HK-2 (cell line): Measurements from ENCODE around the gene WDR91.
"Not testable (repeated sequence)": the region's sequence is repeated elsewhere in the genome, so short reads cannot be mapped to it uniquely, and the experiment has no call there.

ENCODE experiments used
- DNase-seq: peaks from one replicate; pipeline ENCODE4 v3.0.0-alpha.2; 2018; ENCODE audit not compliant: unreplicated experiment

The WDR91 gene

DNA sequence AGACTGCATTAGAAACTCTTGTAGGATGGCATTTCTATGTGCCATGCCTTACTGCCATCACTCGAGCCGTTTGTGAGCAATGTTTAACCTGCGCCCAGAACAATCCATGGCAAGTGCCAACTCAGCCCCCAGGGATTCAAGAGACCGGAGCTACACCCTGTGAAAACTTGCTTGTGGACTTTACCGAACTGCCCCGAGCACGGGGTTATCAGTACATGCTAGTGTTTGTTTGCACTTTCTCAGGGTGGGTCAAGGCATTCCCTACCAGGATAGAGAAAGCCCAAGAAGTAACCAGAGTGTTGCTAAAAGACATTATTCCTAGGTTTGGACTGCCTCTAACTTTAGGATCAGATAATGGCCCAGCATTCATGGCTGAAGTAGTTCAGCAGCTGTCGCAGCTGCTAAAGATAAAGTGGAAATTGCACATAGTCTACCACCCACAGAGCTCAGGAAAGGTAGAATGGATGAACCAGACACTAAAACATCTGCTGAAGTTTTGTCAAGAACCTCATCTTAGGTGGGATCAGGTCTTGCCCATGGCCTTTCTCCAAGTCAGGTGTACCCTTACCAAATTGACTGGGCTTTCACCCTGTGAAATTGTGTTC is 31.9 kb downstream of the WDR91 start:
- no peak for DNase-seq

- DNase-seq, result no peak
Measured at GRCh38 chr7:135178364-135178763, 33.0 kb downstream of the WDR91 start.

DNA sequence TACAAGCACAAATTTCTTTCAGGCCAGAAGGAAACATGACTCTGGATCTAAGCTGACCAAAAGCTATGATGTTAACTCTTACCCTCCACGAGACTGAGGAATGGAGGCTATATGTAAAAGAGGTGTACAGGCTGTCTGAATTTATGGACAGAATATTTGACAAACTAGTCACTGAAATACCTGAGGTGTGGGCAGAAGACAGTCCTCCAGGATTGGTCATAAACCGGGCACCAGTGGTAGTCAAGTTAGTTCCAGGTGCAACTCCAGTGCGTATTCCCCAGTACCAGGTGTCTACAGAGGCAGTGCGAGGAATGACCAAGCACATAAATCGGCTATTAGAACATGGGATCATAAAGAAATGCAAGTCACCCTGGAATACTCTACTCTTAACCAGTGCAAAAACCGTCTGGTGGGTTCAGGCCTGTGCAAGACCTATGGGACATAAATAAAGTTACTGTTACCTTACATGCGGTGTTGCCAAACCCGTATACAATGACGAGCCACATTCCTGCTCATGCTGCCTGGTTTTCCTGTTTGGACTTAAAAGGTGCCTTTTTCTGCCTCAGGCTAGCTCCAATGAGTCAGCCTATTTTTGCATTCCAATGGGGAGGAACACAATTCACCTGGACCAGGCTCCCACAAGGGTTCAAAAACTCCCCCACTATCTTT is 34.2 kb downstream of the WDR91 start:
- DNase-seq, result no peak

- DNase-seq, result no peak
Measured at GRCh38 chr7:135175931-135176330, 35.4 kb downstream of the WDR91 start.

DNA sequence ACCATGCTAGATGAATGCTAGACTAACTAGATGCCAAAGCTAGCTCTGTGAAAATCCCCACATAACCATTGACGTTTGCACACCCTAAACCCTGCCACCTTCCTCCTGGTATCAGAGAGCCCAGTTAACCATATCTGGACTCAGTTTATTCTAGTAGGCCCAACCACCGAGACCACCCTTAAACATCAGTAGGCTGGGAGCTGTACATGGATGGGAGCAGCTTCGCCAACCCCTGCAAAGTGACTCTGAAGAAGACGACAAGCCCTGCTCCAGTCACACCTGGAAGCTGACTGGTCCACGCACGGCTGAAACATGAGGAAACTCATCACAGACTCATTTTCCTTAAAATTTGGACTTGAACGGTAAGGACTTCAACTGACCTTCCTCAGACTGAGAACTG is 36.4 kb downstream of the WDR91 start:
- no peak for DNase-seq

DNA sequence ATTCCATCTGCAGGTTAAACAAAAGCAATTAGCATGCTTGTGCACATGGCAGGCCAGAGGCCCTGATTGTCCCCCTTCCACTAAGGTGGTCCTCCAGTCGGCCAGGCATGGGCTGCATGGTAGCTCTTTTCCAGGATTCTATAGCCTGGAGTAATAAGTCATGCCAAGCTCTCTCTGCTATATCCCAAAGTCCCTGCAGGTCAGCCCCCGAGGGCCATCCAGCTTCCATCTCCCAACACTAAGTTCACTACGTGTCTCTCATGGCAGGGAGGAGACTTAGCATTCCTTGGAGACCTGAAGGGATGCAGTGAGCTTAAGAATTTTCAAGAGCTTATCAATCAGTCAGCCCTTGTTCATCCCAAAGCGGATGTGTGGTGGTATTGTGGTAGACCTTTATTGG is 37.4 kb downstream of the WDR91 start:
- DNase-seq, result not testable (repeated sequence)

DNA sequence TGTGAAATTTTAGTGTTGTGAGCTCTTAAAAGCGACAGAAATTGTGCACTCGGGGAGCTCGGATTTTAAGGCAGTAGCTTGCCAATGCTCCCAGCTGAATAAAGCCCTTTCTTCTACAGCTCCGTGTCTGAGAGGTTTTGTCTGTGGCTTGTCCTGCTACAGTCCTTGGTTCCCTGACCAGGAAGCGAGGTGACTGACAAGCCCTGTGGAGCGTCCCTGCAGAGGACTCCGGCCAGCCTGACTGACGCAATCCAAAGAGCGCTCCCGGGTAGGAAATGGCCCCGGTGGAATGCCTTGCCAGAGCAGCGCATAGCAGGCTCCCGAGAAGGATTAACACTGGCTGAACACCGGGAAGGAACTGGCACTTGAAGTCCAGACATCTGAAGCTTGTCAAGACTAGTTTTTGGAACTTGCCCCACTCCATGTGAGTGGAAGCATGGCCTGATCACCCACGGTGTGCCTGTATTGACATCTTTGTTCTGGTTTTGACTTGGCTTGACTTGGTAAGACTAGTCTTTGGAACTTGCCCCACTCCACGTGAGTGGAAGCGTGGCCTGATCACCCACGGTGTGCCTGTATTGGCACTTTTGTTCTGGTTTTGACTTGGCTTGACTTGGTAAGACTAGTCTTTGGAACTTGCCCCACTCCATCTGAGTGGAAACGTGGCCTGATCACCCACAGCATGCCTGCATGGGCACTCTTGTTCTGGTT is 39.6 kb downstream of the WDR91 start:
- DNase-seq, result peak; percentile 90

DNA sequence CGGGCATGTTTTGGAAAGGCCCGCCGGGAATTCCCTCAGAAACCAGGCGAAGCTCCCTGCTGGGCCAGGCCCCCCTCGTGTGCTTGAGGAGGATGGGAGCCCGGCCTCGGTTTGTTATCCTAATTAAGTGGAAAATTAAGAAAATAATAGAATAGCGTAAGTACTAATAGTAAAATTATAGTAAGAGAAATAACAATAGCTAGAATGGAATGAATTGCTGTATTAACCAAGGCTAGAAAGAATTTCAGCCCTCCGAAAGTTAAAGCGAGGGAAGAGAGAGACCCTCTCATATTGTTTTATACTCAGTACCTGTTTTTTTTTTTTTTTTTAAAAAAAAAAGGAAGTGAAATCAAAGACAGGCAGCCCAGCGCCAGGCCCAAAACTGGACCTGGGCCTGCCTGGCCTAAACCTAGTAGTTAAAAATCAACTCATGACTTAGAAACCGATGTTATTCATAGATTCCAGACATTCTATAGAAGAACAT is 40.3 kb downstream of the WDR91 start:
- DNase-seq, result not testable (repeated sequence)

- peak; percentile 97 for DNase-seq
Measured at GRCh38 chr7:135170274-135170997, 40.9 kb downstream of the WDR91 start, which contains the start of gene CYREN. CYREN (minus strand) TSS chr7:135170707; CDS start chr7:135168922, 1,785 bp downstream.

GRCh38 chr7:135169964-135170273 is 41.4 kb downstream of the WDR91 start:
- no peak for DNase-seq

DNA sequence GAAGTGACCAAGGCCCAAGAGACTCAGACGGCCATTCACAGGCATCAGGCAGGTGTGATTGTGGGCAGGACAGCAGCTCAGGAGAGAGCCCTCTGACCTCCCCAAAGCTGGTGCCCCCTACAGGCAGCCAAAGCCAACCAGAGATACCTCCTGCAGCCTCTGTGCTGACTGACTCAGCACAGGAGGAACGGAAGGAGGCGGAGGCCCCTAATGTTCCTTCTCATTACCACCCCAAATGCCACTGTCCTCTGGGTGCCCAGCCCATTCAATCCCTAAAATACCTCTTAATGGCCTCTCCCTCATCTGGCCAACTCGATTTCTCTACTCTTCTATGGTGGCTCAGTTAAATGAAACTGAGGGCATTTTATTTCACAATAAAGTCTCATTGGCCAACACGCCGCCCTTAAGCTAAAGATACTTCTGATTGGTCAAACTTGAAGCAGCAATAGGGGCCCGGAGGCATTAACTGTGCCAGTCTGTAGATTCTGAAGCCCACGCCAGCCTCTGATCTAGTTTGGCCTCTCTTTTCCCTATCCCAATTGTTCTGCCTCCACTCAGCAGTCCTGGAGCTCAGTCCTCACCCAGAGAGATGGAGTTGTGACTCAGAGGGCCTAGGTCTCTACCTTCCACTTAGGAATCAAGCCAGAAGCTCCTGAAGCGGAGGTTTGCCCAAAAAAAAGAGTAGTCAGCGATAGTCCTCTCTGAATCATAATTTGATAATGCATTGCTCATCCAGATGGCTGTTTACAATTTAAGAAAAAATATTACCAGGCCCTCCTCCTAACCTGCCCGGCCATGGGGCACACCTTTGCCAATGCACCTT is 42.0 kb downstream of the WDR91 start:
- peak; percentile 62 for DNase-seq

DNA sequence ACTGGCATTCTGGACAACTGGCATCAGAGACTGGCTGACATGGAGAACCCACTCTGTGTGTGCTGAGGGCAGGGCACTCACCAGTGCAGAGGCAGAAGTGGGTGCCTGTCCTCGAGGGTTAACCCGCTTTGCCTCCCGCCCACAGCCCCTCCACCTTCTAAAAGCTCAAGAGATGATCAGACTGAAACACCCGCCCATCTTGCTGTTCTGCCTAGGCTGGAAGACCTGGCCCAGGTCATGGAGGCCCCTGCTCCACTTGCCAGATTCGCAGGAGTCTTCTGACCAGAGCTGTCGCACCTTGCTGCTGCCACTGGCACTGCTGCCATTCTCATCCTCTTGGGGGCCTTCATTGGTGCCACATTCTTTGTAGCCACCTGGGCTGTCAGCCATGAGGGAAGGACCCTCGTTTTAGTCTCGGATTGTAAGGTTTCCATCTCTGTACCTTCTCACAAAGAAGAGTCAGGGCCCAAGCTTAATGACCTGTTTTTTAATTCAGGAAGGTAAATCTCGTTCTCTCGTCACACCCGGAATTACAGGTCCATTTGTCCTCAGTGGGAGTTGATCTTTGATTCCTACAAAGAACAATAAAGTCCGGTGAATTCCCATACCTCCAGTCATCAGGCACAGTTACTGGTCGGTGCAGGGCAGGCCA is 42.7 kb downstream of the WDR91 start:
- no peak for DNase-seq

GRCh38 chr7:135168001-135168400 is 43.3 kb downstream of the WDR91 start:
- no peak for DNase-seq

GRCh38 chr7:135167365-135167917 is 43.9 kb downstream of the WDR91 start:
- no peak for DNase-seq

- no peak for DNase-seq
Measured at GRCh38 chr7:135166338-135166990, 44.9 kb downstream of the WDR91 start.

DNA sequence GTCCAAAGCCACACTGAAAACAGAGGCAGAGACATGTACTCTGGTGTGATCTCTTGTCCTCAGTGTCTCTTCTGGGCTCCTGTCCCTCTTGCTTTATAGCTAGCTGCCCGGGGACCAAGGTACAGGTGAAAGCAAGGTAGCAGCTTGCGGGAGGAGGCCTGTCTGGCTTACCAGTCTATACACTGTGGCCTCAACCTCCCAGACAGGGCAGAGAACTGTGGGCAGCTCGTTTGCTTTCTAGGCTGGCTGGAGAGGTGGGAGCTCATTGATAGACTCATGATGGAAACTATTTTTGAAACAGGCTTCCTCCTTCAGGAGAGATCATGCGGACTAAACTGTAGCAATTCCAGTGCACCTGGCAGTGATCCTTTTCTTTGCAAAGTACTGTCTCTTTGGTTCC is 45.5 kb downstream of the WDR91 start:
- no peak for DNase-seq

DNA sequence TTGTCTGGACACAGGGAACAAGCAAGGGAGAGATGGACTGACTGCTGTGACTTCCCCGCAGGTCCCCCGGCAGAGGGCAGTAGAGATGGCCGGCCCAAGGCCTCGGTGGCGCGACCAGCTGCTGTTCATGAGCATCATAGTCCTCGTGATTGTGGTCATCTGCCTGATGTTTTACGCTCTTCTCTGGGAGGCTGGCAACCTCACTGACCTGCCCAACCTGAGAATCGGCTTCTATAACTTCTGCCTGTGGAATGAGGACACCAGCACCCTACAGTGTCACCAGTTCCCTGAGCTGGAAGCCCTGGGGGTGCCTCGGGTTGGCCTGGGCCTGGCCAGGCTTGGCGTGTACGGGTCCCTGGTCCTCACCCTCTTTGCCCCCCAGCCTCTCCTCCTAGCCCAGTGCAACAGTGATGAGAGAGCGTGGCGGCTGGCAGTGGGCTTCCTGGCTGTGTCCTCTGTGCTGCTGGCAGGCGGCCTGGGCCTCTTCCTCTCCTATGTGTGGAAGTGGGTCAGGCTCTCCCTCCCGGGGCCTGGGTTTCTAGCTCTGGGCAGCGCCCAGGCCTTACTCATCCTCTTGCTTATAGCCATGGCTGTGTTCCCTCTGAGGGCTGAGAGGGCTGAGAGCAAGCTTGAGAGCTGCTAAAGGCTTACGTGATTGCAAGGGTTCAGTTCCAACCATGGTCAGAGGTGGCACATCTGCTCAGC is 46.8 kb downstream of the WDR91 start:
- DNase-seq, result no peak

GRCh38 chr7:135162382-135163001 is 48.8 kb downstream of the WDR91 start:
- DNase-seq, result no peak

DNA sequence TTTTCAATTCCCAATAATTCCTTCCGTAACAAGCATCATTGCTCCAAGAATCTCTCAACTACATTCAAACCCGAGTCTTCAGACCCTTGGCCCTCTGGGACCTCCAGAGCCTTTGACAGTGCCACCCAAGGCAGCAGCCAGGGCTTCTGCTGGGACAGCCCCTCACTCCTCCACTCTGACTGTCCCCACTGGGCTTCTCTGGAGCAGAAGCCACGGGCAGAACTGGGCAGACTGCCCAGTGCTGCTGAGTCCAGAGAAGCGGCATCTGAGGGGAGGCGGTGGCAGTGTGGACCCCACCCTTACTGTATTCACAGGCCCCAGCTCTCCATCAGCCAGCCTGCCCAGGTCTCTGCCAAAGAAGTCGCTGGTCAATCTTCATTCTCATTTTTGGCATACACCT is 49.7 kb downstream of the WDR91 start:
- no peak for DNase-seq
